Activated CD4-positive, CD25-positive, alpha-beta regulatory T cell treated with anti-CD3 and anti-CD28 coated beads, Interleukin-2, amount 50 U/mL, for 16 hours (primary cell): ENCODE data around the gene A1CF.

ENCODE experiments used
- DNase-seq: peaks from one replicate; pipeline ENCODE4 v3.0.0-alpha.2; 2020; ENCODE audit warnings: low read depth, low spot score

The A1CF gene

DNA sequence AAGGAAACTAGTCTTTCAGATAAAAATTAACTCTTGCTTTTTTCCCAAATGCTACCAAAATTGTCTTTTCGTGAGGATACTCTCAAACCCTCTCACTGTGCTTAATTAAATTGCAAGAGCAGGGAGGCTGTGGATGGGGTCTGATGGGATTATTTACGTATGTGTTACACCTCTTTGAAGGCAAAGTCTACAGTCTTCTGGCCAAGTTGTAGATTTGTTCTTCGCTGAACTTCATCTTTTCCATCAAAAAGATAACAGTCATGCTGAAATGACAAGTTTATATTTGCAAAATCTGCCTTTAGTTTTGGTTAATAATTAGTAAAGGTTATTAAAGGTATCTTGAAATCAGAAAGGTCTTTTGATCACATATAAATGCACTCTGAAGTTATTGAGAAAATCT is 22.7 kb downstream of the A1CF start:
- DNase-seq: no peak

DNA sequence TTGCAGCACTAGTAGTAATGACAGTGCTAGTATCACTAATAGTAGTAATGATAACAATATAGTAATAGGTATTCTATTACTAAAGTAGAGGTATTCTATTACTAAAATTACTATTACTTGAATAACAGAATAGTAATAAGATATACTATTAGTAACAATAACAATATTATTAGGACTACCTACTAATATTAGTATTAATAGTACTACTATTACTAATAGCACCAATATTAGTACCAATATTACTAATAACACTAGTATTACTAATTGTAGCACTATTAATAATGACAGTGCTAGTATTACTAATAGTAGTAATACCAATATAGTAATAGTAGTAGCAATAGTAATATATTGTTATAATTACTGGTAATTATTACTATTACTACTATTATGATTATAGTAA is 24.1 kb downstream of the A1CF start:
- DNase-seq: no peak

- no peak for DNase-seq
Measured at GRCh38 chr10:50857579-50857978, 27.8 kb downstream of the A1CF start.

DNA sequence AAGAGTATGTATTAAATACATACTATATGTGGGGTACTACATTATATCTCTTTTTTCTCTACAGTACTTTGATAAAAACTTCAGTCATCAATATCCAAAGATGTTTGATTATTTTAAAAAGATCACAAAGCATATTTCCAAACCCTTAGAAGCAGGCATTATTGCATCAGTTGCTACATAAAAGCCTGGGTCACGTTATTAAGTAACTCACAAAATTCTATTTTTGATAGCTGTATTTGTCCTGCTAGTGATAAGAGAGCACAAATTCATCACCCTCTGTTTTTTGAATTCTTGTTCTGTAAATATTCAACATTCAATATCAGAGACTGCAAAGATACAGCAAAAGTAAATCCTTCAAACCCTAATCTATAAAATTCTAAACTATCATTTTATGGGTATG is 30.0 kb downstream of the A1CF start:
- DNase-seq: no peak

DNA sequence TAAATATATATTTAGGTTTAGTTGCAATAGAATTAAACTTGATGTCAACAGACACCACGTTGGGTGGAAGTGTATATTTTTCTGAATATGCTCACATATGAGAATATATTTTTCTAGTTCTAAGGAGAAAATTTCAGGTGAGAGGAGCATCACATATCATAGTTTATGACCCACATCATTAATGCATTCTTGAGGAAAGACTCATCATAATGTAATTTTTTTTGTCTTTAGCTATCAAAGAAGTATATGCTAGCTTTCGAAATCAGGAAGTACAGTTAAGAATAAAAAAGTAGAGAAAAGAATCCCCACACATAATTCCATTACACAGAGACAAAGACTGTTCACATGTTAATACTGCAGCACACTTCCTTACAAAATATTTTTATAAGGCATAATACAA is 30.4 kb downstream of the A1CF start:
- no peak for DNase-seq

DNA sequence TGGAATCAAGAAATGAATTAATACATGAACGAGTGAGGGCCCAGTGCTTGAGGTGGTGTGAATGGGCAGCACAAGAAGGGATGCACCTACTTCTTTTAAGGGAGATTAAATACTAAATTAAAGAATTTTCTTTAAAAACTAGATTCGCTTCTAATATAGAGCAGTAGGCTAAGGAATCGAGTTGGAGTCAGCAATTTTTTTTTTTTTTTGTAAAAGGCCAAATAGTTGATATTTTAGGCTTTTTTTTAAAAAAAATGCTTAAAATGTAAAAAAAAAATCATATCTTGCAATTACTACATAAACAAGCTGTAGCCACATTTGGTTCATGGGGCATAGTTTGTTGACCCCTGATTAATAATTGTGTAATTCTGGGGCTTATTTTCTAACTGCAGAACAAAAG is 31.9 kb downstream of the A1CF start:
- DNase-seq: no peak

DNA sequence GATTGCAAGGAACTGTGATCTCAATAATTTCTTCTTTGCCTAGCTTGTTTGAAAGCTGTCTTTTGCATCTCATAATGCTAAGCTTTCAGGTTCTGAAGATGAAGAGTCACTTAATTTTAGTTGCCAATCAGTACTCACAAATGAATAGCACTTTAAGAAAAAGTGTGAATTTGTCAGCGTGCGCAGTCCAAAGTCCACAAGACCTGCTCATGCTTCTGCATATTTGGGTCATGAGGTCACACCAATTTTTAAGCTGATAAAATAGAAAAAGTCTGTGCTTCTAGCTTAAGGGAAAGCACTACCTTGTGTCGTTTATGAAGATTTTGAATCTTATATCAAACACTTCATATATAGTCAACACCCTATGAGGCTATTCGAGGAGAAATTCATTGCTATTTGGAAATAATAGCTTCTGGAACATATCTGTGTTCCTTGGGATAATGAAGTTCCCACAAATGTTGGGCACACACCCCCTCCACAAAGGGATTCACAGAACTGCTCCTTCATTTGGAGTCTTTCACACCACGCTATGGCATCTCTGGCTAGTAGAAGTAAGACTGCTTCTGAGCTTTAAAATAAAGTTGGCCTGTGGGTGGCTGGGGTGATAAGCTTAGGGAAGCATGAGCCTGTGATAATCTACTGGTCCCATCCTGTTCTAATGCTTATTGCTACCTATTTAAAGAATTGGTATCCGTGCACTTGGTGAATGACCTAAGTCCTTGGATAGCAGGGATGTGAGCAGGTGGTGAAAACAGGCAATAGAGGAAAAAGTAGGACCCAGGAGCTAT is 33.3 kb downstream of the A1CF start:
- DNase-seq: no peak

GRCh38 chr10:50850578-50851230 is 34.7 kb downstream of the A1CF start:
- DNase-seq: no peak

DNA sequence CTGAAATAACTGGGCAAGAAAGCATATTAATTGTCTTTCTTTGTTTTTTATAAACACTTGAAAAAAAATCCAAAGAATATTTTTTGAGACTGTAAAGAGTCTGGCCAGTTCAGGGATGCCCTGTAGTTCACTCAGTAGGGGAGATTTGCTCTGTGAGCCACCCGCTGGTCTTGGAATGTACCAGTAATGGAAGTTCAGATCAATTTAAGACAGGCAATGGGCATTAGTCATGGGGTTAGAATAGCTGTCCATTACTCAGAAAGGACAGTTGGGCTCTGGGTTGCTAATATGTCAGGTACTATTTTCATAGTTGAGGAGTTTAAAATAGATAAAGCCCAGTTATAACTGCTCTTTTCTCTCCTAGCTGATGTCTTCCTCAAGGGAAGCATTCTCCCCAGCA is 38.7 kb downstream of the A1CF start:
- DNase-seq: no peak

- DNase-seq: no peak
Measured at GRCh38 chr10:50837095-50837494, 48.3 kb downstream of the A1CF start.

DNA sequence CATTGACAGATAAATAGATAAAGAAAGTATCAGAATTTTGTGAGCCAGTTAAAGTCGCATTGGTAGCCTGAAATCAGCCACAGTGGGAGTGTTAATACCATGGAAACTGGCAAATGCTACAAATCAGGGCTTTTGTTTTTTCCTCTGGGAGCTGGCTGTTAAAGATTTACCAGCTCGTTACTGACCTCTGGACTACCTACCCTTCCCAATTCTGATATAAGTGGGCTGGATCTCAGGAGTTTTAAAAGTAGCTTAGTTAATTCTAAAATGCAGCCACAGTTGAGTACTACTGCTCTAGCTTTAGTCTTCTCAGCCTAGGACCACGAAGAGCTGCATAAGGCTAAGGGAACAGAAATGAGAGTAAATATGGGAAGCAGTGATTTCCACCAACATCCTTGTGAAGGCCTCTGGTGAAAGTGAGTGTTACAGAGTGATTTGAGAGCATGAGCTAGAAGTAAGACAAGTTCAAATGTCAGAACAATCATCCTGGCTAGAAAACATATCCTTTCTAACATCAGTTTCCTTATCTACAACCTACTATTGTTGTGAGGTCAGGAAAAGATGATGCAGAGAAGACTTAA is 53.2 kb downstream of the A1CF start:
- no peak for DNase-seq

DNA sequence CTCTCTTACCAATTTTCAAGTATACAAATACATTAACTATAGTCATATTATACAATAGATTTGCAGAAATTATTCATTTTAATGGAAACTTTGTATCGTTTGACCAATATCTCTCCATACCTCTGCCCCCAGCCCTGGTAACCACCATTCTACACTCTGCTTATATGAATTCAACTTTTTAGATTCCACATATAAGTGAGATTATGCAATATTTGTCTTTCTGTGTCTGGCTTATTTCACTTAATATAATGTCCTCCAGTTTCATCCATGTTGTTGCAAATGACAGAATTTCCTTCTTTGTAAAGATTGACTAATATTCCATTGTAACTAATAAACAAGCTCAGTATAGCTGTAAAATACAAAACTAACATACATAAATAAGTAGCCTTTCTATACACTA is 55.4 kb downstream of the A1CF start:
- no peak for DNase-seq

GRCh38 chr10:50824782-50825181 is 60.6 kb downstream of the A1CF start:
- no peak for DNase-seq

- no peak for DNase-seq
Measured at GRCh38 chr10:50823789-50824188, 61.6 kb downstream of the A1CF start.

- no peak for DNase-seq
Measured at GRCh38 chr10:50809596-50809995, 75.8 kb downstream of the A1CF start.

- DNase-seq: no peak
Measured at GRCh38 chr10:50807851-50808776, 77.3 kb downstream of the A1CF start.

GRCh38 chr10:50805981-50806622 is 79.3 kb downstream of the A1CF start:
- DNase-seq: no peak

DNA sequence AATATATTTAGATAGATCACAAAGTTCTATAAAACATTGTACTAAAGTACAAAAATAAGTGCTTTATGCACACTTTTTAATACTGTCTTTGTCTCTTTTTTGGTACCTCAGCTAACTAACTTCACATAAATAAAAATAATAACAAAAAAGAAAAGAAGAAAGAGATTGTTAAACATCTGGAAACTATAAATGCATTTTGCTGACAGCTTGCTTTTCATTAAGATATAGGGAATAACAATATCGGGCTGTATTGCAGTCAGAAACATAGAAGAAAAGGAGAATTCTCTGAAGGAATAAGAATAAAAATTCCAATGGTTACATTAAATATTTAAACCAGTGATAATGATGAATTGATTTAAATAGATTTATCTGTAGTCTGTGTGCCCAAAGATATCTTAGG is 85.8 kb downstream of the A1CF start:
- DNase-seq: no peak

DNA sequence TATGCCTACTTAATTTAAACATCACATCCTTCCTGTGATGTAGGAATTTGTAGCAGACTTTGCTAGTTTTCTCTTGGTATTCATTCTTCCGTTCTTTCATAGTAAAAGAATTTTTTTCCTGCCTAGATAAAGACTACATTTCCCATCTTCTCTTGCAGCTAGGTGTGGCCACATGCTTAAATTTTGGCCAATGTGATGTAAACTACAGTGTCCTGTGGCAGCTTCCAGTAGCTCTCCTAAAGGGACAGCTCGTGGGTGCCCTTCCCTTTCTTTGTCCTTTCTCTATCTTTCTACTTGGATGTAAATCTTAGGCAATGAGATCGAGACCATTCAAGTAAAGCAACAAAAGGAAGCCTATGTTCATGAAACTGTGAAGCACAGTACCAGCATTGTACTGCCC is 87.1 kb downstream of the A1CF start:
- no peak for DNase-seq

DNA sequence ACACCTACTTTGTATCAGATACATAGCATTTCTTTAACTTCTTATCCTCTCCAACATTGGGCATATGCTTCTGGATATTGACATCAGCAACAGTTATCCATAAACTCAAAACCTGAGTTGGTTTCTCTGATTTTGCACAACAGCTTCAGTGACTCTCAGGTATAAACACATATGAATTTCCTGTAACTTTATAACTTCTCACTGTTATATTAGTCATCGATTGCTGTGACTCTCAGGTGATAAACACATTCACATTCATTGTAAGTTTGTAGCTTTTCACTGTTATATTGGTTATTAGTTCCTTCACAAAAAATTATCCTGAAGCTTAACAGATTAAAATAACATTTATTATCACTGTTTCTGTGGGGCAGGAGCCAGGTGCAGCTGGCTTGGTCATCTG is 88.7 kb downstream of the A1CF start:
- DNase-seq: no peak

DNA sequence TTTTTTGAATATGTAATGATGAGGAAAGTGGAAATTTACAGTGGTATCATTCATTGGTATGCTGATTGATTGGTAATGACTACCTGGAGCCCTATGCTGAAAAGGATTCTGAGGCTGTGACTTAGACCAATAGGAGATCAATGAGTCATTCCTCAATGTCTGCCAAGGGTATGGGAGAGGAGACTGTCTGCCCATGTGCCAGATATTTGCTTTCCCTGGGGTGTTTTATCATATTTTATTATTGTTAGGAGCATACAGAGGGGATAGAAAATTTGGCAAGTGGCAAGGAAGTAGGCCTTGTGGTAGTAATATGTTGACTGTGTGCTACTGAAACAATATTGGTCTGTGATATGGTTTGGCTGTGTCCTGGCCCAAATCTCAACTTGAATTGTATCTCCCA is 90.9 kb downstream of the A1CF start:
- no peak for DNase-seq
